ENCODE measurements around the gene C16orf54. TPM values are rescaled to one million over a fixed set of nuclear protein-coding genes. Genes with fewer than 3 reads are reported as not detected.
"Not testable (repeated sequence)": the region's sequence is repeated elsewhere in the genome, so short reads cannot be mapped to it uniquely, and the experiment has no call there.

Gene C16orf54
- total RNA-seq, 1 donor from 2014 or later: not detected

DNA sequence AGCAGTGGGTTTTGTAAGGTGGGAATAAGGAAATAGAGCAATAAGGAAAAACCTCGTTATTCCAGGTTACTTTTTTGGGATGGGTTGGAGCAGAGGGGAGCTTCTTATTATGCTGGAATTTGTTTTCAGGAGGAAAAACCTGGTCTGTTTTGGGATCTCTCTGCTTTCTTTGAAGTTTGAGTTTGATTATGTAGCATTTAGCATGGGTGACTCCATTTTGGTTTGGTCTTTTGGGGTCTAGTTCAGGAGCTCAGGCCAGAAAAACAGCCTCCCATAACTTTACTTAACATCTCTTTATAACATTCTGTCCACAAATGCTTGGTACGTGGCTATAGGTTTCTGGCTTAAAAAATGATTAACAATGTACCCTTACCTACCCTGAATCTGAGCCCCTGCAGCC lies 23.7 kb upstream of the C16orf54 start:
- FAIRE-seq (no peak), DNase-seq (ENCODE audit: low read depth) (no peak)
- H3K27me3 ChIP-seq (ENCODE audit: control insufficient read depth, insufficient read depth, low read length): no peaks in the 10 kb centered on the region
- no peaks in the 10 kb centered on the region for H3K36me3 ChIP-seq (ENCODE audit: control insufficient read depth, insufficient read depth, low read length)
- TF ChIP-seq, protein P1, sequence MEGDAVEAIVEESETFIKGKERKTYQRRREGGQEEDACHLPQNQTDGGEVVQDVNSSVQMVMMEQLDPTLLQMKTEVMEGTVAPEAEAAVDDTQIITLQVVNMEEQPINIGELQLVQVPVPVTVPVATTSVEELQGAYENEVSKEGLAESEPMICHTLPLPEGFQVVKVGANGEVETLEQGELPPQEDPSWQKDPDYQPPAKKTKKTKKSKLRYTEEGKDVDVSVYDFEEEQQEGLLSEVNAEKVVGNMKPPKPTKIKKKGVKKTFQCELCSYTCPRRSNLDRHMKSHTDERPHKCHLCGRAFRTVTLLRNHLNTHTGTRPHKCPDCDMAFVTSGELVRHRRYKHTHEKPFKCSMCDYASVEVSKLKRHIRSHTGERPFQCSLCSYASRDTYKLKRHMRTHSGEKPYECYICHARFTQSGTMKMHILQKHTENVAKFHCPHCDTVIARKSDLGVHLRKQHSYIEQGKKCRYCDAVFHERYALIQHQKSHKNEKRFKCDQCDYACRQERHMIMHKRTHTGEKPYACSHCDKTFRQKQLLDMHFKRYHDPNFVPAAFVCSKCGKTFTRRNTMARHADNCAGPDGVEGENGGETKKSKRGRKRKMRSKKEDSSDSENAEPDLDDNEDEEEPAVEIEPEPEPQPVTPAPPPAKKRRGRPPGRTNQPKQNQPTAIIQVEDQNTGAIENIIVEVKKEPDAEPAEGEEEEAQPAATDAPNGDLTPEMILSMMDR (IDR thresholded peaks at IDR 0.05; ENCODE audit: insufficient read depth, low read length, severe bottlenecking): no peak
- H3K4me3 ChIP-seq (ENCODE audit: low read depth, low read length): no peak overlapping the region

DNA sequence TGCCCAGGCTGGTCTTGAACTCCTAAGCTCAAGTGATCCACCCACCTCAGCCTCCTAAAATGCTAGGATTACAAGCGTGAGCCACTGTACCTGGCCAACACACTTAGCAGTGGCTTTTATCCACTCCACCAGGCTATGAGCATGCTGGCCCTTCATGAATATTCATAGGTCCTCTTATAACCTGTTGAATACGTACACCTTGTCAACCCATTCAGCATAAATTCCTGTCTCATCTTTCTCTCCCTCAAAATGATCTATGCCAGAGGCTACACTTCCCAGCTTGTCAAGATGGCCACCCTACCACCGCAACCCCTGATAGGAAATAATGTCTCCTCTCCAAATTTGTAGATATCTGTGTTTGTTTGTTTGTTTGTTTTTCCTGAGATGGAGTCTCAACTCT lies 21.3 kb upstream of the C16orf54 start:
- FAIRE-seq (no peak), DNase-seq (ENCODE audit: low read depth) (no peak)
- Histone ChIP-seq H3K4me3 (ENCODE audit: low read depth, low read length) (no peak overlapping the region), H3K36me3 (ENCODE audit: control insufficient read depth, insufficient read depth, low read length) (no peaks in the 10 kb centered on the region), H3K27me3 (ENCODE audit: control insufficient read depth, insufficient read depth, low read length) (no peaks in the 10 kb centered on the region)
- TF ChIP-seq, protein P1 (IDR thresholded peaks at IDR 0.05; ENCODE audit: insufficient read depth, low read length, severe bottlenecking): no peak

DNA sequence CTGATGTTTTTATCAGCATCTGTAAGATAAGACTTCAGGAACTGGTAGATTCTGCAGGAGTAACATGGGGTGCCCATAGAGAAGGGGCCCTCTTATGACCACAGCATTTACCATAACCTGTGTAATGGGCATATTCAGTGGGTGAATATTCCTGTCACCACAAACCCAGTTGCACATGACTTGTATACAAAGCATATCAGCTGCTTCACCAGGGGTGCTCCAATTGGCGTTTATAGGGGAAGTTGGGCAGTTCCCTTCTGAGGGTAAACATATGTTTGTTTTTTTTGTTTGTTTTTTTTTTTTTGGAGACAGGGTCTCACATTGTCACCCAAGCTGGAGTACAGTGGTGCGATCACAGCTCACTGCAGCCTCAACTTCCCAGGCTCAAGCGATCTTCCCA lies 20.8 kb upstream of the C16orf54 start:
- FAIRE-seq (no peak), DNase-seq (ENCODE audit: low read depth) (no peak)
- no peaks in the 10 kb centered on the region for H3K27me3 ChIP-seq (ENCODE audit: control insufficient read depth, insufficient read depth, low read length)
- H3K4me3 ChIP-seq (ENCODE audit: low read depth, low read length): no peak overlapping the region
- H3K36me3 ChIP-seq (ENCODE audit: control insufficient read depth, insufficient read depth, low read length): no peaks in the 10 kb centered on the region
- TF ChIP-seq, protein P1 (IDR thresholded peaks at IDR 0.05; ENCODE audit: insufficient read depth, low read length, severe bottlenecking): no peak

DNA sequence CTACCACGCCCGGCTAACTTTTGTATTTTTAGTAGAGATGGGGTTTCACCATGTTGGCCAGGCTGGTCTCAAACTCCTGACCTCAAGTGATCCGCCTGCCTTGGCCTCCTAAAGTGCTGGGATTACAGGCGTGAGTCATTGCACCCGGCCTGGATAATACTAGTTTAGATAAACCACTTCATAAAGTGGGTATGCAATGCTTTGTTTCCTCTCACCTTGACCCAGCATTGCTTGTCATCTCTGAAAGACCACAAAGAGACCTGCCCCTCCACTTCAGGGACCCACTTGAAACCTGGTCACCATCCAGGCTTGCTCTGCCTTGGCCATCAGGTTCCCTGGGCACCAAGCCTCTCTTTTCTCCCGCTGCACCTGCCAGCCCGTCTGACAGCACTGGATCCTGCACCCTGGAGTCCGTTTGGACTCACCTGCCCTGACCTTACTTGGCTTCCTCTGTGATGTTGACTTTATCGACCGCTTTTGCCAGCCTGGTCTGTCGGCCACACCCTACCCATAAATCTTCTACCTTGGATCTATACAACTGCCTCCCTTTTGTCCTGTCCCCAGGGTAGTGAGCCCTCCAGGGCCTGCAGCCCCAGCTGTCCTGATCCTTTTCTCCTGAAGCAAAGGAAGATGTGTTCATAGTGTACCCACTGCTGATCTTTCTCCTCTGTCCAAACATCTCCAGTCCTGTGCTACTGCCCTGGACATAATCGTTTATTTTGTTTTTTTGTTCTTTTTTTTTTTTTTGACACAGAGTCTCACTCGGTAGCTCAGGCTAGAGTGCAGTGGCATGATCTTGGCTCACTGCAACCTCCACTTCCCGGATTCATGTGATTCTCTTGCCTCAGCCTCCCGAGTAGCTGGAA lies 19.6 kb upstream of the C16orf54 start:
- H3K36me3 ChIP-seq (ENCODE audit: control insufficient read depth, insufficient read depth, low read length): no peaks in the 10 kb centered on the region
- FAIRE-seq (no peak), DNase-seq (ENCODE audit: low read depth) (no peak)
- H3K4me3 ChIP-seq (ENCODE audit: low read depth, low read length): no peak overlapping the region
- no peaks in the 10 kb centered on the region for H3K27me3 ChIP-seq (ENCODE audit: control insufficient read depth, insufficient read depth, low read length)
- TF ChIP-seq, protein P1 (IDR thresholded peaks at IDR 0.05; ENCODE audit: insufficient read depth, low read length, severe bottlenecking): no peak

DNA sequence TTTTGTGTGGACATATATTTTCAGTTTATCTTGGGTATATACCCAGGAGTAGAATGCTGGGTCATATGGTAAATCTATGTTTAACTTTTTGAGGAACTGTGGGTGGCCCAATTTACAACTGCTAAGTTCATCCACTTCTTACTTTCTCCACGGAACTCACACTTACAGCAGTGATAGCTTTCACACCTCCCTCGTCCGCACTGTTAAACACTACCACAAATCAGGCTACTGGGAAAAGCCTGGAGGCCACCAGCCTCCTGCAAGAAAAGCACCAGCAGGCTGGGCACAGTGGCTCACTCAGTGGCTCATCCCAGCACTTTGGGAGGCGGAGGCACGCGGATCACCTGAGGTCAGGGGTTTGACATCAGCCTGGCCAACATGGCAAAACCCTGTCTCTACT lies 17.5 kb upstream of the C16orf54 start:
- FAIRE-seq (no peak), DNase-seq (ENCODE audit: low read depth) (no peak)
- Histone ChIP-seq H3K36me3 (ENCODE audit: control insufficient read depth, insufficient read depth, low read length) (no peaks in the 10 kb centered on the region), H3K4me3 (ENCODE audit: low read depth, low read length) (no peak overlapping the region), H3K27me3 (ENCODE audit: control insufficient read depth, insufficient read depth, low read length) (no peaks in the 10 kb centered on the region)
- TF ChIP-seq, protein P1 (IDR thresholded peaks at IDR 0.05; ENCODE audit: insufficient read depth, low read length, severe bottlenecking): no peak

DNA sequence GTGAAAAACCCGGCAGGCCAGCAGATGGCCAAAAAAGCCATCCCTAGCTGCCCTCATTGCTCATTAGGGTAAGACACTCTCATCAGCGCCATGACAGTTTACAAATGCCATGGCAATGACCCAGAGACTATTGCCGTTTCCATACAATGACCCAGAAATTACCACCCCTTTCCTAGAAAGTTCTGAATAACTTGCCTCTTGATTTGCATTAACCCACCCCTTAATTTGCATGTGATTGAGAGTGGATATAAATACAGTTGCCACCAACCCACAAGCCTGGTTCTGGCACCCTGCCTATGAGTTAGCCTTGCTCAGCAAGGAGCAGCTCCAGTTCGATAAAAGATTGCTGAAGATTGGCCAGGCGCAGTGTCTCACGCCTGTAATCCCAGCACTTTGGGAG lies 16.1 kb upstream of the C16orf54 start:
- Histone ChIP-seq H3K27me3 (ENCODE audit: control insufficient read depth, insufficient read depth, low read length) (no peaks in the 10 kb centered on the region), H3K4me3 (ENCODE audit: low read depth, low read length) (no peak overlapping the region), H3K36me3 (ENCODE audit: control insufficient read depth, insufficient read depth, low read length) (no peaks in the 10 kb centered on the region)
- TF ChIP-seq, protein P1 (IDR thresholded peaks at IDR 0.05; ENCODE audit: insufficient read depth, low read length, severe bottlenecking): no peak
- DNase-seq (ENCODE audit: low read depth): no peak
- FAIRE-seq: no peak

DNA sequence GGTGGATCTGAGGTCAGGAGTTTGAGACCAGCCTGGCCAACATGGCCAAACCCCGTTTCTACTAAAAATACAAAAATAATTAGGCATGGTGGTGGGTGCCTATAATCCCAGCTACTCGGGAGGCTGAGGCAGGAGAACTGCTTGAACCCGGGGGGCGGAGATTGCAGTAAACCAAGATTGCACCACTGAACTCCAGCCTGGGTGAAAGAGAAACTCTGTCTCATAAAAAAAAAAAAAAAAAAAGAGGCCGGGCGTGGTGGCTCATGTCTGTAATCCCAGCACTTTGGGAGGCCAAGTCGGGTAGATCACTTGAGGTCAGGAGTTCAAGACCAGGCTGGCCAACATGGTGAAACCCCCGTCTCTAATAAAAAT lies 15.5 kb upstream of the C16orf54 start:
- not testable (repeated sequence) for H3K36me3 ChIP-seq (ENCODE audit: control insufficient read depth, insufficient read depth, low read length); H3K4me3 ChIP-seq (ENCODE audit: low read depth, low read length); FAIRE-seq; H3K27me3 ChIP-seq (ENCODE audit: control insufficient read depth, insufficient read depth, low read length); DNase-seq (ENCODE audit: low read depth)
